GM12874 (cell line): ENCODE results near the gene ARID1B.

Experiments
- TF ChIP-seq, protein P1 (sequence below): IDR thresholded peaks from 2 replicates; pipeline ENCODE4 v1.5.1; 2011; ENCODE audit warnings: low read depth, mild to moderate bottlenecking, control low read depth, low read length, moderate library complexity; ENCODE audit not compliant: insufficient read depth

The ARID1B gene

DNA sequence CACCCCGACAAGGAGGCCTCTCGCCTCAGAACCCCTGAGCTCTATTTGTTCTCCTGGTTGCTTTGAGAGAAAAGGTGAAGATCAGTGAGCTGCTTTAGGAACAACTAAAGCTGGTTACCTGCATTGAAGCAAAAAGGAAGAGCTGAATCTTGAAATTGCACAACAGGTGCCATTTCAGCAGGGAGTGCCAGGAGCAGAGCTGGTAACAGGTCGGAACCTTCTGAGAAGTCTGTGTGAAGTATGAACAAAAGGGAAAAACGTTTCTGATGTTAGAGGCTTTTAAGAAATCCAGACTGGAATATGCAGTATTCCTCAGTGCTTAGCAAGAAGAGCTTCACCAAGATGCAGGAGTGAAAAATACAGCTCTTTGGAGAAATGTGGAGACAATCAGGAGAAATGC lies 382.2 kb downstream of the ARID1B start:
- TF ChIP-seq, protein P1, sequence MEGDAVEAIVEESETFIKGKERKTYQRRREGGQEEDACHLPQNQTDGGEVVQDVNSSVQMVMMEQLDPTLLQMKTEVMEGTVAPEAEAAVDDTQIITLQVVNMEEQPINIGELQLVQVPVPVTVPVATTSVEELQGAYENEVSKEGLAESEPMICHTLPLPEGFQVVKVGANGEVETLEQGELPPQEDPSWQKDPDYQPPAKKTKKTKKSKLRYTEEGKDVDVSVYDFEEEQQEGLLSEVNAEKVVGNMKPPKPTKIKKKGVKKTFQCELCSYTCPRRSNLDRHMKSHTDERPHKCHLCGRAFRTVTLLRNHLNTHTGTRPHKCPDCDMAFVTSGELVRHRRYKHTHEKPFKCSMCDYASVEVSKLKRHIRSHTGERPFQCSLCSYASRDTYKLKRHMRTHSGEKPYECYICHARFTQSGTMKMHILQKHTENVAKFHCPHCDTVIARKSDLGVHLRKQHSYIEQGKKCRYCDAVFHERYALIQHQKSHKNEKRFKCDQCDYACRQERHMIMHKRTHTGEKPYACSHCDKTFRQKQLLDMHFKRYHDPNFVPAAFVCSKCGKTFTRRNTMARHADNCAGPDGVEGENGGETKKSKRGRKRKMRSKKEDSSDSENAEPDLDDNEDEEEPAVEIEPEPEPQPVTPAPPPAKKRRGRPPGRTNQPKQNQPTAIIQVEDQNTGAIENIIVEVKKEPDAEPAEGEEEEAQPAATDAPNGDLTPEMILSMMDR = no peak

DNA sequence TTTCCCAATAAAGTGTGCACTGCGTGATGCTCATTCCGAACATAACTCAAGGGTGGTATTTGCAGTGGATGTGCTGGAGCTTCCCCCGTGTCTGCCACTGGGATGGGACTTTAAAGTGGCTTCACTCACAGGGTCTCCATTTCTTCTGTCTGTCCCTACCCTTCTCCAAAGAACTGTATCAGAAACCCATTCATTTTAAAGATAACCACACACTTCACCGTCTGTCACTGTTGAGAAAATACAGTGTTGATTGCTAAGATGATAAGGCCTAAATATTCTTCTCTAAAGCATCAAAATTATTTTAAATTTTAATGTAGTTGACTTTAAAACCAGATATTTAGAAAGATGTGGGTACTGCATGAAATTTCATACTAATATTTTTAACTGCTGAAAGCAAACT lies 384.7 kb downstream of the ARID1B start:
- TF ChIP-seq, protein P1 = no peak

DNA sequence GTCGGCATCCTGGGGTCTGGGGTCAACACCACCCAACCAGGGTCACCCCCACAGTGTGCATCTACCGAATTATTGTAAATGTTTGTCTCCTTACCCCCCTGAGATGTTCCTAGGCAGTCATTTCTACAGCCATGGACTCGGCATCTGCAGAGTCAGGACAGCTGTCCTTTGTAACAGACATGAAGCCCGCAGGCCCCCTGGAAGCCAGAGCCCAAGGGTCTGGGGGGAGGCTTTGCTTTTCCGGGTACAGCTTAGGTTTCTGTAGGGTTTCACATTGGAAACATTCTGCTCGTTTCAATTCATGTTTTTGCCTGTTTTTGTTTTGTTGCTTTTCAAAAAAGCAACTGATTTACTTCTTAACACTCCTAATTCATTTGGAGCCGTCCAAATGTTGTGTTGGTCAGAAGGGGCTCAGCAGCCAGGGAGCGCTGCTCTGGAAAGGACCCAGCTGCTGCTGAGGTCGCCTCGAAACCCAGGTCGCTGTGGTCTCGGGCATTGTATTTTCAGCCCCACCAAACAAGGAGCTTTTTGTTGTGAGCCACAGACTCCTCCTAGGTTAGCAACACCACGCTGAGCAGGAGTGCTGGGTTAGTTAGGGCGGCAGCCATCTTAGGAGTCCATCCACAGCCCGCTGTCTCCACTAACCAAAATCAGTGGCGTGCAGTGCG lies 385.7 kb downstream of the ARID1B start:
- TF ChIP-seq, protein P1 = no peak

DNA sequence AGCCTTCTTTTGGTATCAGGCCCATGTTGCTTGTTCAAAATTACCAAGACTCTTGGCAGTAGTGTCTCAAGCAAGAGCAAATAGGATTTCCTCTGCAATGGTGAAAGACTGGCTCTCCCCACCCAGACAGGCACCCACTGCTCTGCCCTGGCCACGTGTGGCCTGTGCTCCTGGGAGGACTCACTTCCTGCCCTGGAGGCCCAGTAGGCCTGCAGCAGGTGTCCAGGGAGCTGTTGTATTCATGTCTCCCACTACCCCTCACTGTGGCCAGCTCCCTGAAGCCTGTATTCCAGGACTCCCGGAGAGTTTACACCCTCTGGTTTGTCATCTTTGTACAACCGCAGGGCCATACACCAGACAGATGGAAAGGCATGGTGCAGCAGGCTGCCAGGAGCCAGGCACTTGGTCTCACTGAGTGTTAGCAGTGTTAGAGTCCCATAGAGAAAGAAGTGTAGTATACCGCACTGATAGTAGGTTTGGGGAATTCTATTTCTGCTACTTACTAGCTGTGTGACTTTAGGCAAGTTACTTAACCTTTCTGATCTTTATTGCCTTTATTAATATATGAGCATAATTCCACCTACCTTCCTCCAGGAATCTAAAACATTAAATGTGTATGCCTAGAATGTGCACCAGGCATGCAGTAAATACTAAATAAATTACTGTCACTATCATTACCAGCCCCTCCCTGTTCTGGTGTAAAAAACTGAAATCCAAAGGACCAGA lies 386.4 kb downstream of the ARID1B start:
- TF ChIP-seq, protein P1 = no peak

DNA sequence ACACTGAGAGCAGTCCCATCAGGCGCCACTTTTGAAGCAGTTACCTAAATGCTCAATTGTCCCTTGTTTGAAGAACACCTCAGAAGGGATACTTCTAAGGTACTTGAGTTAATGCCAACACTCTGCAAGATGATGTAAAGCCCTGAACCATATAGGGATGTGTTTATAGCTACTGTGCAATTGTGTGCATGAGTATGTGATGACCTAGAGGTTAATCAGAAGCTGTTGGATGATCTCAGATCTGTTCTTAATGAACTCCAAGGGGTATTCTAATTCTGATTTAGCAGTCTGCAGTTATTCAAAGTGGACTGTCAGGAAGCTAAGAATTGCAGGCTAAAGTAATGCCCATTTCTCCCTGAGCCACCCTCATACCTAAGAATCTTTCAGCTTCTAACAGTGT lies 387.8 kb downstream of the ARID1B start:
- TF ChIP-seq, protein P1 = no peak

DNA sequence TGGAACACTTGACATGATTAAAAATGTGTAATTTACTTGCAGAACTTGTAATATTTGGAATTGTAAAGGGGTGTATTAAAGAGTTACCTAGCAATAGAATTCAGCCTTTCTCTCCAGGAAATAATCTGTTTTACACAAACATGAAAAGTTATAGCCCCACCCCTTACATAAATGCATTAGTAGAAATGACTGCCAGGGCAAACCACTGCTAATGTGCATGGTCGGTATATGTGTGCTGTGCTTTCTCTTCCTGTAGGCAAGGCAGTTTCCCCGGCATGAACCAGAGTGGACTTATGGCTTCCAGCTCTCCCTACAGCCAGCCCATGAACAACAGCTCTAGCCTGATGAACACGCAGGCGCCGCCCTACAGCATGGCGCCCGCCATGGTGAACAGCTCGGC lies 389.6 kb downstream of the ARID1B start:
- TF ChIP-seq, protein P1 = no peak

DNA sequence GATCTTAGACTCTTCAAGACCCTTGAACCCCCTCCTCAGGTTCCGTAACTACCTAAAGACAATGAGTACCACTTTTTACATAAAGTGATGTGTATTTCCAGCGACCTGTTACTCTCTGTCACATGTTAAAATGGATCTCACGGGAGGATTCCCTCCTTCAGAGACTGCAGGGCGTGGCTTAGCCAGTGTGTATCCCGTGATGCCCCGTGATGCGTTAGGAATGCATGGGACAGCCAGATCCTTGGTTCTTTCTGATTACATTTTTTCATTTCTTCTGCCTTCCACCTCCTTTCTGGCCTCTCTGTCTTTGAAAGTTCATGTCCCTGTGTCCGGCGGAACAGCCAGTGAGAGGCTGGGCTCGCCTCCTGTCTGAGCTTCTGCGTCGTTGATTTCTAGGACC lies 390.7 kb downstream of the ARID1B start:
- TF ChIP-seq, protein P1 = no peak
